Stromal cell of bone marrow (primary cell): ENCODE measurements around the gene DERL3.
A peak's percentile ranks its signal among the peaks of the same experiment; 100 is the strongest.

Experiments
- DNase-seq: peaks from one replicate; pipeline ENCODE4 v3.0.0-alpha.2; 2012; ENCODE audit warnings: low read depth

The DERL3 gene

DNA sequence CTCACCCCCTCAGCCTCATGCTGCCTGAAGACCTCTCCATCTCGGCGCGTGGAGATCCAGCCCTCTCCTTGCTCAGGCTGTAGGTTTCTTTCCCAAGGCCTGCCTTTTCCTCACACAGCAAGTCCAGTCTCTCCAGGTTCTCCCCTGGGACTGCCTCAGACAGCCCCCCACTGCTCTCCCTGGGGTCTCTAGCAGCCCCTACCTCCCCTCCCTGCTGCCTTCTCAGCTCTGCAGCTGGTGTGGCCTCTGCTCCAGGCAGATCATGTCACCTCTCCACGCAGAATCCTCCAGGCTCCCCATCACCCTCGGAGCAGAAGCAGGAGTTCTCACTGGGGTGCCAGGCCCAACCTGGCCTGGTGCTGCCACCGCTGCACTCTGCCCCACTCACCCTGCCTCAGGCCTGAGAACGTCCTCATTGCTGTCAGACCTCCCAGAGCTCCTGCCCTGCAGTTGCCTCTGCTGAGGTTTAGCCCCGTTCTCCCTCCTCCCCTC is 36.9 kb downstream of the DERL3 start:
- no peak for DNase-seq

DNA sequence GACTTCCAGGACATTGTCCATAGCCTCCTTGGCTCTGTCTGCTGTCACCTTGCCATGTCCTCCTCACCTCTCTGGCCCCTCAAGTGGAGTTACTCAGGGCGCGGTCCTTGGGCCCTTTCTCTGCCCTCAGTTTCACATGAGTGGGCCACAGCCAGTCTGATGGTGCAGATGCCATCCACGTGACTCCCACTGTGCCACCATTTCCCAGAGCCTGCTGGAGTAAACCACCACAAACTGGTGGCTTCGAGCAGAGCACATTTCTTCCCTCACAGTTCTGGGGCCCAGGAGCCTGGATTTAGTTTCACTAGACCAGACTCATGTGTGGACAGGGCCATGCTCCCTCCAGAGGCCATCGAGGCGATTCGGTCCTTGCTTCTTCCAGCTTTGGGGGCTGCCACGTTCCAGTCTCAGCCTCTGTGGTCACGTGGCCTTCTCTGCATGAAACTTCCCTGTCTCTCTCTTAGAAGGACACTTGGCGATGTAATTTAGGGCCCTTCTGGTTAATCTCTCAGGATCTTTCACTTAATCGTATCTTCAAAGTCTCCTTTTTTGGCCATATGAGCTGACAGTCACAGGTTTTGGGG is 37.5 kb downstream of the DERL3 start:
- DNase-seq, result no peak

DNA sequence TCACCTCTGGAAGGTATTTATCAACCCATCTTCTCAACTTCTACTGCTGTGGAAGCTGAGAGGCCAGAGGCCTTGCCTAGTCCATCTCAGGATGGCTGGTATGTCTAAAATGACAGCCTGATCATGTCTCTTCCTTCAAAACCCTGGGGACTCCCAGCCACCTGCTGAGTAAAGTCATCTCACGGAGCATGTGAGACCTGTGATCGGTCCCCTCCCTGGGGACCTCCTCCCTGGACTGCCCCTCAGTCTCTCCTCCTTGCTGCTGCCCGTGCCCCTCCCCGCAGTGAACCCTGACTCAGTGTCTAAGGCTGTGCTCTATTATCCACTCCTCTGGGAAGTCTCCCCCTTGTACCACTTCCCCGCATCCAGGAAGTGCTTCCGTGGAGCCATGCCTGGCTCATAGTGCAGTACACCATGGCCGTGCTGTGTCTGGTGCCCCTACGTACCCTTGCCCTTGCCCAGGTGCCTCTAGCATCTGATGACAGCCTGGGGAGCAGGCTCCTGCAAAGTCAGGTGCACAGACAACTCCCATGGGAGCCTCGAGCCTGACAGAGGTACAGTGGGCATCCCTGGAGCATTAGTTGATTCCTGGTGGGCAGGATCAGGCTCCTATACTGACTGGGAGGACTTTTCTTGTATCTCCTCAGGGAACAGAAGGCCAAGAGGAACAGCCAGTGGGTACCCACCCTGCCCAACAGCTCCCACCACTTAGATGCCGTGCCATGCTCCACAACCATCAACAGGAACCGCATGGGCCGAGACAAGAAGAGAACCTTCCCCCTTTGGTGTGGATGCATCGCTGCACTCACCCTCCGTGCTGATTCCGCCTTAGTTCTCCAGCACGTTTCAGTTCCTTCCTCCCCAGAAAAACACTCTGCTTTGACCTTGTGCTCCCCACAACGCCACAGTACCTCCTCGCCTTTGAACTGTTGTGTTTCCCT is 38.2 kb downstream of the DERL3 start:
- no peak for DNase-seq

DNA sequence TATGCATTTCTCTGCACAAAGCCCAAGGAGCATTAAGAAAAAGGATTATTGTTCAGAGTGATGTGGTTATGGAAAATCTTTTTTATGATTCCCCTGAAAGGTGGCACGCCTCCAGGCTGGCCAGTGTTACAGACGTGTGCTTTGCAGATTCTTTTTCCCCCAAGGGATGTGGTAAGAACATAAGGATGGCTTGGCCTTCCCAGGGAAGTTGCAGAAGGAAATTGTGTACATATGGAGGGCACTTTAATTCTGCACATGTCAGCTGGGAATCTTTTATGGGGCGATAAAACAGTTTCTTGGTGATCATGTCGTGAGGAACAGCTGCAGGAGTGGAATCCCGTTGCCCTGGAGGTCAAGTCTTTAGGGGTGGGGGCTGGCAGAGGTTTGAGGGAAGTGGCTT is 42.3 kb downstream of the DERL3 start:
- DNase-seq, result no peak

DNA sequence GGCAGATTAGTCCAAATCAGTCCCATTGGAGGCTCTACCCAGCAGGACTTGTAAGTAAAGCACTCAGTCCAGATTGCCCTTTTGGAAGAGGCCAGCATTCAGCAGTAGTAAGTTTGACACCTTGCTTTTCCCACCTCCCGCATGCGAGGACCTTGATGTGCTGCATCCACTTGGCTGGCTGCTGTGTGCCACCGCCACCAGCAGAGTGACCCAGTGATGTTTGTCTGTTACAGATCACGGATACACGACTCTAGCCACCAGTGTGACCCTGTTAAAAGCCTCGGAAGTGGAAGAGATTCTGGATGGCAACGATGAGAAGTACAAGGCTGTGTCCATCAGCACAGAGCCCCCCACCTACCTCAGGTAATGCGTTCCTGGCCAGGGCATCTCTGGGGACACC is 45.5 kb downstream of the DERL3 start:
- no peak for DNase-seq

DNA sequence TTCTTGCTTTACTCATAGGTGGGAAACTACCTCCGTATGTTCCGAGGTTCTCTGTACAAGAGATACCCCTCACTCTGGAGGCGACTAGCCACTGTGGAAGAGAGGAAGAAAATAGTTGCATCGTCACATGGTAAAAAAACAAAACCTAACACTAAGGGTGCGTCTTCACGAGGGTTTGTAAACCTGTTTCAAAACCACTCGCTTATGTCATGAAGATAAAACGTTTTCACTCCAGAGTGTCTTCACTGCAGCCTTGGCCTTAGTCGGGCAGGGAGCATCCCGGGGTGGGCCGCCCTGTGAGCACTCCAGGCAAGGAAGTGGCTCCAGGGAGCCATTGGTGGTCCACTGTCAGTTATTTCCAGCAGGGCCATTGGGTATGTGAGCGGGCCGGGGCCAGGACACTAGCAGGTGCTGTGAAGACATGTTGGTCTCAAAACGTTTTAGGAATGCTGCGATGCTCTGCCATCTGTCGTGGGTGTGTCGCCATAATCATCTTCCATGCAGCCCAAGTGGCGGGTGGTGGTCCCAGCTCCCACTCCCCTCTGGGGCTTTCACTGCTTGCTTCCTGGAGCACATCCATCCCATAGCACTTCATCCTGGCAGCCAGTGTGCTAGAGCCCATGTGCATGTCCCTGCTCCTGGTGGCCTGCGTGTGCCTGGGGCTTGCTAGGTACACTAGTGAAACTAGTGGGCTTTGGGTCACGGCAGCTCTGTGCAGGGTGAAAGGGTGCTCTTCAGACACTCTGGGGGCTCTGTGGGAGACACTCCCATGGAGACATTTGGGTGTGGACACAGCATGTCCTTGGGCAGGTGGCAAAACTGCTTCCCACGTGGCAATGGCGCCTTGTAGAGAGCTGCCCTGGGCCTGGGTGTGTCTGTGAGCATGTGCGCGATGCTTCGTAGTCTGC is 46.8 kb downstream of the DERL3 start:
- no peak for DNase-seq

DNA sequence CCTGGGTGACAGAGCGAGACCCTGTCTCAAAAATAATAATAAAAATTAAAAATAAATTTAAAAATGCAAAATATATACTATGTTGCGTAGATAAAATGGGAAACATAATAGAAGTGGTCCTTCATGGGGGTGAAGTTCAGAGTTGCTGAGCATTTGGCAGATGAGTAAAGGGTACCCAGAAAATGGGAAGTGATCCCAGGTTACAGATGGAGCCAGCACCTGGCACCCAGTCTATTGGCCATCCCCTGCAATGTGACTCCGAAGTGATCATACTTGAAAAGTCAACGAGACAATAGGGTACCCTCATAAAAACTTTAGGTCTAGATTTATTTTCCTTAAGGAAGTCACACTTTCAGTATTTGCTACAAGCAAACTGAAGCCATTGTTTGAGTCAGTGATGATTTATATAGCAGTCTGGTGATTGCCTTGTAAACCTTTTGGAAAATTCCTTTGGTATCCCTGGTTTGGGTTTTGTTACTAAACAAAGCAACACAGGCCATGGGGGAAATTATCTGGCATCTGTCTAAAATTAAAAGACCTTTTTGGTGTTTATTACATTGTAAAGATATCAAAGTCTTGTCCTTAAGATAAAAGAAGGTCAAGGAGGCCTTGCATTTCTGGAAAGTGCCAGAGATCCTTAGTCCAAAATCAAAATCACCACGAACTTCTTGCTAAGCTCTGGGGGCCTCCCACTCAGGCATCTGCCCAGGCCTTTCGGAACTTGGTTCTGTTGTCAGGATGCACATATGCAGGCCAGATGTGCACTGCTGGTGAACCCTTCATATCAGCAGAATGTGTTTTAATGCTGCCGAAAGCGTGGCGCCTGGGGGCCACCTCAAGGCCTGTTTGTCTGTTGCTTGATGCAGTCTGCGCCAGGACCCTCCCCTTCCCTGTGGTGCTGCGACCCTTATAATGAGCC is 47.7 kb downstream of the DERL3 start:
- DNase-seq, result no peak

DNA sequence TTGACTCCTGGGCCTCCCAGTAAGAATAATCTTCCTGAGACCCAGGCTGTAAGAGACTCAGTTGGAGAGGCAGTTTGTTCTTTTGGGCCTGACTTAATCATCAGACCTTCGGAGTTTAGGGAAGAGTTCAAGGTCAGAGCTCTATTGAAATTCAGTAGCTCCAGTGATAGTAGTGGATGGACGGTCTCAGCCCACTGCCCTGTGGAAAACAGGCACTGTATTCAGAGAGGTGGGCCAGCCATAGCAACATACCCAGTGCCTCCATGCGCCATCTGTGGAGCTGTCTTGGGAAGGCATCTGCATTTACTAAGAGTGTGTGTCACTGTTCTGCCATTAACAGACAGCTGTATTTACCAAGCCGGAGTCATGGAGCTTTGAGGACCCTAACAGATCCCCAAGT is 49.2 kb downstream of the DERL3 start:
- no peak for DNase-seq

DNA sequence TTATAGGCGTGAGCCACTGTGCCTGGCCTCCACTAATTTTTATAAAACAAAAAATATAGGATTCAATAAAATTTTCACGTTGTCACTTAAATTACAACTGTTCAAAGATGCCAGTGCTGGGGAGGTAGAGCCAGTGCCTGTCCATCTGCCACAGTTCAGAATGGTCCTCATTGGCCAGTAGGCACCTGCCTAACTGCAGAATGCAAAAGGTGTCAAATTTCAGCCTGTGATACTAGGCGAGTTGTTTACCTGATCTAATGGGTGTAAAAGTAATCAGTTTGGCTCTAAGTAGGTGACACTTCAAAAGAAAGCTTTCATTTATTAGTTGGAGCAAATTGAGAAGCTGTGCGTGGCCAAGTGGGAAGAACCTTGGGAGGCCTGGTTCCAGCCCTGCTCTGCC is 49.7 kb downstream of the DERL3 start:
- DNase-seq, result no peak

DNA sequence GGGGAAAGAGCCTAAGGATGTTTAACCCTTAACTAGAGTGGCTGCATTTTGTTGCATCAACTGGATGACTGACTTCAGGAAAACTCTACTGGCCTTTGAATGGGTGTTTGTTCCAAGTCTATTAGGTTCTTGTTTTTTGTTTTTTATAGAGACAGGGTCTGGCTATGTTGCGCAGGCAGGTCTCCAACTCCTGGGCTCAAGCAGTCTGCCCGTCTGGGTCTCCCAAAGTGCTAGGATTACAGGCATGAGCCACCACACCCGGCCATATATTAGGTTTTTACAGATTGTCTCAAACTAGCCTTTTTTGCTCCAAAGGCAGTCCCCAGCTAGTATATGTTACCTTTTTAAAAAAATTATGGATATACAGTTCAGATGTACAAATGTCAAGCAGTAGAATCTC is 50.9 kb downstream of the DERL3 start:
- no peak for DNase-seq

DNA sequence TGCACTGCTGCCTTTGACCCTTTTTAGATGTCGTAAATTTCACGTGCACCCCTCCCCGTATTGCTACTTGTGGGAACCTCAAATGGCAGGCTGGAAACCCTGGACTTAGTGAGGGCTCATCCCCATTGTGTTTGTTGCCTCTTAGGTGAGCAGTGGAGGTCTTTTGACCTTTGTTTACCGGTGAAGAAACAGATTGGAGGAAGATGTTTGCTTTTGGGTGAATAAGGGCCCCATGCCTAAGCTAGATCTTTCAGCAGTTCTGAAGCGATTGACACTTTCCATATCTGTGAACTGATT is 51.3 kb downstream of the DERL3 start:
- no peak for DNase-seq

DNA sequence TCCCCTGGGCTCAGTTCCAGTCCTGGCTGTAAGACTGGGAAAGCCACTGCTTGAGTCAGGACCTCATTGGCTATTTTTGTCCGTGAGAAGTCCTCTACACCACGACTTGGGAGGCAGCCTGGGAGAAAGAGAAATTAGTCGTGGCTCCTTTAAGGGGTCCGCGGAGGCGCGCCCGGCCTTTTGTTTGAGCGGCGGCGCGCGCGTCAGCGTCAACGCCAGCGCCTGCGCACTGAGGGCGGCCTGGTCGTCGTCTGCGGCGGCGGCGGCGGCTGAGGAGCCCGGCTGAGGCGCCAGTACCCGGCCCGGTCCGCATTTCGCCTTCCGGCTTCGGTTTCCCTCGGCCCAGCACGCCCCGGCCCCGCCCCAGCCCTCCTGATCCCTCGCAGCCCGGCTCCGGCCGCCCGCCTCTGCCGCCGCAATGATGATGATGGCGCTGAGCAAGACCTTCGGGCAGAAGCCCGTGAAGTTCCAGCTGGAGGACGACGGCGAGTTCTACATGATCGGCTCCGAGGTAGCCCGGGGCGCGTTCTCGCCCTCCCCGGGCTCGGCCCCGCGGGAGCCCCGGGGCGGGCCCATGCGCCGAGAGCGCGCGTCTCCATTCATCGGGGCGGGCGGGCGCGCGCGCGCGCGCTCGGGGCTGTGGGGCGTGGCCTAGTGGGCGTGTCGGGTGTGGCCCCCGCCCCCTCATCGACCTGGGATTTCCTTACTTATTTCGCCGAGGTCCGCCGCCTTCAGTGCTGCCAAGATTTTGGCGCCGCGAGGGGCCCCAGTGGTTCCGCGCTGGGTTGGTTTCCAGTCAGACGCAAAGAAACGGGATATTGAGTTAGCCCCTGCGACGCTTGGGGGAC is 51.8 kb downstream of the DERL3 start, which contains the start of gene SMARCB1:
SMARCB1 (plus strand) TSS at position 215 of the 848 bp plus-strand sequence; CDS start at position 419, 204 bp downstream.
- peak; percentile 88 for DNase-seq

DNA sequence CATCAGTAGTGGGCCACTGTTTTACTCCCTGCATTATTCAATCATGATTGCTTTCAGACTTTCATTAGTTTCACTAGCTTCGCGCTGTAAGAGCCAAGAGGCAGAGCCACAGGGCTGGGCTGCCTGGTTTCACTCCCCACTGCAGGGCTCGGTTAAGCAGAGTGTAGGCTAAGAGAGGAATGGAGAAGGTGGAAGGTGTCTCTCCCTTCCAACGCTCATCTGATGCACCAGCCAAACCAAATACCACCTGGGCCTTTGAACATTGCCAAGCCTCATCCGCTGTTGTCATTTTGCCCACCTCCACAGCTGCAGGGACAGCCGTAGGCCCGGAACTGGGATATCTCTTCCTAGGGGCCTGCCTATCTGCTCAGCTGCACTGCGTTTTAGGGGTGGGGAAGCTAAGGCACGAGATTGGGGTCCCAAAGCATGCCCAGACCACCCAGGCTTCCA is 52.5 kb downstream of the DERL3 start:
- no peak for DNase-seq
